Mesendoderm (in vitro differentiated cells): ENCODE measurements around the gene TTC27.

ENCODE experiments used
- DNase-seq: peaks from one replicate; pipeline ENCODE4 v3.0.0; 2013
- H2AK5ac ChIP-seq: 2 replicates; pipeline ENCODE4 v1.6.1; 2013; ENCODE audit warnings: low read length, inconsistent platforms
- H2BK120ac ChIP-seq: 2 replicates; pipeline ENCODE4 v1.6.1; 2013; ENCODE audit warnings: low read depth, mild to moderate bottlenecking, low read length, moderate library complexity, mixed read lengths
- H2BK15ac ChIP-seq: replicated peaks from 2 replicates; pipeline ENCODE4 v1.6.1; 2013; ENCODE audit warnings: low read depth, mild to moderate bottlenecking, moderate library complexity
- H2BK5ac ChIP-seq: 2 replicates; pipeline ENCODE4 v1.6.1; 2013; ENCODE audit warnings: low read length, inconsistent platforms
- H3K18ac ChIP-seq: 2 replicates; pipeline ENCODE4 v1.6.1; 2013; ENCODE audit warnings: mild to moderate bottlenecking, low read length, mixed read lengths
- H3K23ac ChIP-seq: one replicate; pipeline ENCODE4 v1.6.1; 2013; ENCODE audit warnings: low read length
- H3K27ac ChIP-seq: 2 replicates; pipeline ENCODE4 v1.5.1; 2013; ENCODE audit warnings: low read depth, mild to moderate bottlenecking, inconsistent platforms, low read length, moderate library complexity
- H3K27me3 ChIP-seq: 2 replicates; pipeline ENCODE4 v1.6.1; 2013; ENCODE audit warnings: low read length, control low read depth, mild to moderate bottlenecking, inconsistent platforms; ENCODE audit not compliant: insufficient read depth, poor library complexity
- H3K36me3 ChIP-seq: 2 replicates; pipeline ENCODE4 v1.6.1; 2013; ENCODE audit warnings: low read length, inconsistent platforms; ENCODE audit not compliant: control insufficient read depth, insufficient read depth
- H3K4ac ChIP-seq: one replicate; pipeline ENCODE4 v1.6.1; 2013; ENCODE audit warnings: low read depth, mild to moderate bottlenecking, low read length, moderate library complexity
- H3K4me1 ChIP-seq: 2 replicates; pipeline ENCODE4 v1.6.1; 2013; ENCODE audit warnings: low read depth, low read length, inconsistent platforms; ENCODE audit not compliant: control insufficient read depth
- H3K4me2 ChIP-seq: 2 replicates; pipeline ENCODE4 v1.6.1; 2013; ENCODE audit warnings: low read length
- H3K4me3 ChIP-seq: 2 replicates; pipeline ENCODE4 v1.5.1; 2013; ENCODE audit warnings: mild to moderate bottlenecking, low read length
- H3K56ac ChIP-seq: one replicate; pipeline ENCODE4 v1.6.1; 2013; ENCODE audit warnings: low read length
- H3K79me1 ChIP-seq: 2 replicates; pipeline ENCODE4 v1.6.1; 2013; ENCODE audit warnings: low read length, inconsistent platforms
- H3K79me2 ChIP-seq: 2 replicates; pipeline ENCODE4 v1.6.1; 2013; ENCODE audit warnings: mild to moderate bottlenecking, low read length; ENCODE audit not compliant: control insufficient read depth, insufficient read depth
- H3K9ac ChIP-seq: 2 replicates; pipeline ENCODE4 v1.6.1; 2013; ENCODE audit warnings: low read length, inconsistent platforms
- H4K5ac ChIP-seq: one replicate; pipeline ENCODE4 v1.6.1; 2013; ENCODE audit warnings: low read length
- H4K8ac ChIP-seq: one replicate; pipeline ENCODE4 v1.6.1; 2013; ENCODE audit warnings: low read depth, mild to moderate bottlenecking, control low read depth, low read length, moderate library complexity
- WGBS: extraction: QIAGEN DNeasy Blood & Tissue Kit; methylation state at CpG from one replicate; pipeline ENCODE4 v1.1.7; 2013; ENCODE audit warnings: low lambda C conversion rate, missing lambda C conversion rate; ENCODE audit not compliant: insufficient coverage; ENCODE audit errors: extremely low coverage; 5-methylcytosine and 5-hydroxymethylcytosine counted together

The TTC27 gene

GRCh38 chr2:32647180-32647651 lies 19.4 kb downstream of the TTC27 start:
- H2BK15ac ChIP-seq = no peak overlapping the region
- WGBS = no CpG with 5 or more reads among the region's 5 CpGs

DNA sequence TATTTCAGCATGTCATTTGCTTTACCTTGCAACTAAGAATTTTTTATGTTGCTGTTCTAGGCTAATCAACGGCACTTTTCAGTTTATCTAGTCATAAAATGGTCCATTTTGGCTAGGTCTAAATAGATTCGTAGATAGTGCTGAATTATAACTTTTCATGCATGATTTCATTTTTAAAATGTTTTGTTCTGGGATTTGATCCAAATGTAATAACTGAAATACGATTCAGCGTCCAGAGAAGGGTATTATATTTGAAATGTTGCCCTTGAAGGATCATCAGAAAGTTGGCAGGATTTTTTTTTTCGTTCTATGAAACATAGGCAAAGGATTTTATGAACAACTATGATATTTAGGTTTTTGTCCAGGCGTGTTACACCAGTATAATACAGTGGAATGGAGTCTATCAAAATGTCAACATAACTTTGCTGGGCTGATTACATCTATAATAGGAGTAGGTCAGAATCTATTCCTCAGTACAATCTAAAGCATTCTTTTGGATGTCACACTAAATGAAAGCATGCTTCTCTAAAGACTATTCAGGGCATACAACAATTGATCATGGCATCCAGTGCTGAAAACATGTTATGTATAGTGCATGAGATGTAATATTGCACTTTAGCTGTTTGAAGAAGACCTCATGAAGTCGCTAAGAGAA lies 24.8 kb downstream of the TTC27 start:
- Histone ChIP-seq H3K27ac (no peak overlapping the region), H3K18ac (no peak overlapping the region), H2BK120ac (no peak overlapping the region), H3K27me3 (no peaks in the 10 kb centered on the region), H3K23ac (no peak overlapping the region), H3K79me1 (no peaks in the 10 kb centered on the region), H3K36me3 (no peaks in the 10 kb centered on the region), H4K5ac (no peak overlapping the region), H3K4me1 (no peaks in the 10 kb centered on the region), H2BK15ac (no peak overlapping the region), H4K8ac (no peak overlapping the region), H3K79me2 (no peaks in the 10 kb centered on the region), H3K4me2 (no peak overlapping the region), H3K4ac (no peak overlapping the region), H3K4me3 (no peak overlapping the region), H2AK5ac (no peak overlapping the region), H3K9ac (no peak overlapping the region), H3K56ac (no peak overlapping the region), H2BK5ac (no peak overlapping the region)
- no CpG with 5 or more reads among the region's 7 CpGs for WGBS
- no peak for DNase-seq

More at GRCh38 chr2:32647180-32647651, 19.4 kb downstream of the TTC27 start:
- DNase-seq = no peak
- Histone ChIP-seq H3K36me3 (no peaks in the 10 kb centered on the region), H3K4me2 (no peak overlapping the region), H4K8ac (no peak overlapping the region), H3K4me3 (no peak overlapping the region), H3K18ac (no peak overlapping the region), H4K5ac (no peak overlapping the region), H3K23ac (no peak overlapping the region), H3K79me1 (no peaks in the 10 kb centered on the region), H3K27me3 (no peaks in the 10 kb centered on the region), H2BK120ac (no peak overlapping the region), H3K9ac (no peak overlapping the region), H3K4me1 (no peaks in the 10 kb centered on the region), H2AK5ac (no peak overlapping the region), H2BK5ac (no peak overlapping the region), H3K56ac (no peak overlapping the region), H3K79me2 (no peaks in the 10 kb centered on the region), H3K4ac (no peak overlapping the region), H3K27ac (no peak overlapping the region)

DNA sequence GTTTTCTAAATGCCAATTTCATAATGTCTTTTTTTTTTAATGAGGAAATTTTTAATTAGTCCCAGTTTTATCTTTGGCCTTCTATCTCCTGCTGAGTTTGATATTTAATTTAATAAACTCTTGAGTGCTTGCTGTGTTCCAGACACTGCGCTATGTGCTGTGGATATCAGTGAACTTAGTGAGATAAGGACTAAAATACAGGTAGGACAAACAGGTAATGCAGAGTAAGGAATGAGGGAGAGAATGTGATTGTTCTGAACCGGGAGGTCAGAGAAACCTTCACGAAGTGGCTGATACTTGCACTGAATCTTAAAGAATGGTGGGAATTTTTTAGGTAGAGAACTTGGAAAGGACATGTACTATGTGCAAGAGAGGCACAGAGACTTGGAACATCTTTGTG lies 28.2 kb downstream of the TTC27 start:
- Histone ChIP-seq H3K9ac (no peak overlapping the region), H2BK15ac (no peak overlapping the region), H3K4me3 (no peak overlapping the region), H3K4me2 (no peak overlapping the region), H3K36me3 (no peaks in the 10 kb centered on the region), H4K5ac (no peak overlapping the region), H3K56ac (no peak overlapping the region), H3K18ac (no peak overlapping the region), H3K4ac (no peak overlapping the region), H2BK120ac (no peak overlapping the region), H2AK5ac (no peak overlapping the region), H3K79me1 (no peaks in the 10 kb centered on the region), H4K8ac (no peak overlapping the region), H3K79me2 (no peaks in the 10 kb centered on the region), H3K4me1 (no peaks in the 10 kb centered on the region), H2BK5ac (no peak overlapping the region), H3K27me3 (no peaks in the 10 kb centered on the region), H3K27ac (no peak overlapping the region), H3K23ac (no peak overlapping the region)
- DNase-seq = no peak
- WGBS = no CpG with 5 or more reads among the region's 3 CpGs

DNA sequence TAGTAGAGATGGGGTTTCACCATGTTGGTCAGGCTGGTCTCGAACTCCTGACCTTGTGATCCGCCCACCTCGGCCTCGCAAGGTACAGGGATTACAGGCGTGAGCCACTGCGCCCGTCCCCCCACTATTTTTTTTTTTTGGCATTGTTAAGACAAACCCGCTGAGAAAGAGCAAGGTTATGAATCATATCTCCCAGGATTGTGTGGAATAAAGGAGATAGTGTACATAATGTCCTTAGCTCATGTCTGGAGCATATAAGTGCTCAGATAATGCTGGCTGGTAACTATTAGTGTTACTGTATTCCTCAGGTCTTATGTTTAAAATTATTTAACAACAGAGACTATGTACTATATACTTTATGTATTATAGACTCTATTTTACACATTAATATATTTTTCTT lies 36.0 kb downstream of the TTC27 start:
- DNase-seq = no peak
- Histone ChIP-seq H3K4me2 (no peak overlapping the region), H3K79me2 (no peaks in the 10 kb centered on the region), H3K36me3 (no peaks in the 10 kb centered on the region), H3K27ac (no peak overlapping the region), H2AK5ac (no peak overlapping the region), H3K56ac (no peak overlapping the region), H3K4me3 (no peak overlapping the region), H3K4ac (no peak overlapping the region), H4K5ac (no peak overlapping the region), H2BK5ac (no peak overlapping the region), H2BK120ac (no peak overlapping the region), H2BK15ac (no peak overlapping the region), H3K23ac (no peak overlapping the region), H3K9ac (no peak overlapping the region), H3K79me1 (no peaks in the 10 kb centered on the region), H4K8ac (no peak overlapping the region), H3K18ac (no peak overlapping the region), H3K27me3 (no peaks in the 10 kb centered on the region), H3K4me1 (no peaks in the 10 kb centered on the region)
- no CpG with 5 or more reads among the region's 8 CpGs for WGBS

DNA sequence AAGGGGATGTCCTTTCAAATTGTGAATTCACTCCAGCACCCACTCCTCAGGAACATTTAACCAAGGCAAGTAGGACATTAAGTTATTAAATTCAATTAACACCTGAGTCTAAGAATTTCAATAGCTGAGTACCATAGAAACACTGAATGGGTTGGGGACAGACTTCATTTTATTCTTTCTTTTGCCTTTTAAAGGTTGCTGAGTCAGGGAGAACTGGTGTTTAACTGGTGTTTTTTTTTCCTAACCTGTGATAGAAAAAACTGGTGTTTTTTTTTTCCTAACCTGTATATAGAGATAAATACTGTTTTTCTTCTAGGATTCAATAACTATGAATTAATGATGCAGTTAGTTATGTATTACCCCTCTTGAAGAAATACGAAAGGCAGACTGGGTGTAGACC lies 38.9 kb downstream of the TTC27 start:
- WGBS = no CpG with 5 or more reads among the region's 1 CpG
- Histone ChIP-seq H3K18ac (no peak overlapping the region), H3K4me2 (no peak overlapping the region), H2AK5ac (no peak overlapping the region), H3K4me3 (no peak overlapping the region), H3K36me3 (no peaks in the 10 kb centered on the region), H2BK5ac (no peak overlapping the region), H3K9ac (no peak overlapping the region), H3K27ac (no peak overlapping the region), H3K4ac (no peak overlapping the region), H3K4me1 (no peaks in the 10 kb centered on the region), H4K5ac (no peak overlapping the region), H3K27me3 (no peaks in the 10 kb centered on the region), H2BK120ac (no peak overlapping the region), H2BK15ac (no peak overlapping the region), H3K79me1 (no peaks in the 10 kb centered on the region), H4K8ac (no peak overlapping the region), H3K79me2 (no peaks in the 10 kb centered on the region), H3K56ac (no peak overlapping the region), H3K23ac (no peak overlapping the region)
- no peak for DNase-seq

DNA sequence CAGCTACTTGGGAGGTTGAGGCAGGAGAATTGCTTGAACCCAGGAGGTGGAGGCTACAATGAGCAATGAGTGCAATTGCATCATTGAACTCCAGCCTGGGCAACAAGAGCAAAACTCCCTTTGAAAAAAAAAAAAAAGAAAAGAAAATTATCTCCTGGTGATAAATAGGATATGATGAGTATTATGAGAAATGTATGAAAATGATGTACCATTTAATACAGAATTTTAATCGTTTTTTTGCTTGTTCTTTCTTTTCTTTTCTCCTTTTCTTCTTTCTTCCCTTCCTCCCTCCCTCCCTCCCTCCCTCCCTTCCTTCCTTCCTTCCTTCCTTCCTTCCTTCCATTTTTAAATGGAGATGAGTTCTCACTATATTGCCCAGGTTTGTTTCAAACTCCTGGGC lies 40.4 kb downstream of the TTC27 start:
- Histone ChIP-seq H3K36me3 (no peaks in the 10 kb centered on the region), H3K4me2 (no peak overlapping the region), H3K9ac (no peak overlapping the region), H3K56ac (no peak overlapping the region), H3K4ac (no peak overlapping the region), H3K79me1 (no peaks in the 10 kb centered on the region), H3K27ac (no peak overlapping the region), H2AK5ac (no peak overlapping the region), H4K8ac (no peak overlapping the region), H3K4me1 (no peaks in the 10 kb centered on the region), H4K5ac (no peak overlapping the region), H3K23ac (no peak overlapping the region), H3K27me3 (no peaks in the 10 kb centered on the region), H2BK120ac (no peak overlapping the region), H2BK5ac (no peak overlapping the region), H3K18ac (no peak overlapping the region), H3K79me2 (no peaks in the 10 kb centered on the region), H3K4me3 (no peak overlapping the region), H2BK15ac (no peak overlapping the region)
- DNase-seq = no peak
- no CpG with 5 or more reads among the region's 1 CpG for WGBS
